SU-DHL-6 (cell line): ENCODE measurements around the gene LSM2.

Experiments used
- EZH2phosphoT487 ChIP-seq: fragments of 200-600 bp; sonication (generic), shearing (Covaris generic); conservative IDR thresholded peaks from 2 replicates; pipeline ENCODE4 v1.6.1; 2018; ENCODE audit warnings: mild to moderate bottlenecking, antibody characterized with exemption, low read length, moderate library complexity, mixed read lengths
- TF ChIP-seq, protein P1 (sequence below): fragments of 200-600 bp; sonication (generic); IDR thresholded peaks from one replicate; pipeline ENCODE4 v1.5.1; 2017; ENCODE audit warnings: antibody characterized with exemption, mild to moderate bottlenecking, low read length, moderate library complexity; ENCODE audit not compliant: insufficient read depth, poor library complexity, severe bottlenecking

DNA sequence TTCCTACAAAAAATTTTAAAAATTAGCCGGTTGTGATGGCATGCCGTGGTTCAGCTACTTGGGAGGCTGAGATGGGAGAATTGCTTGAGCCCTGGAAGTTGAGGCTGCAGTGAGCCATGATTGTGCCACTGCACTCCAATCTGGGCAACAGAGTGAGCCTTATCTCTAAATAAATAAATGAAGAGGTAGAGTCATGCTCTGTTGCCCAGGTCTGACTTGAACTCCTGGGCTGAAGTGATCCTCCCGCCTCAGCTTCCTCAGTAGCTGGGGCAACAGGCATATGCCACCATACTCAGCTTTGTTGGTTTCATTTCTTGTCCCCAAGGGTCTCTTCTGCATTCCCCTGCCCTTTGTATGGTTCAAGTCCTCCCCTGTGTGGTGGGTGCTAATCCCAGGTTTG is 37.7 kb upstream of the LSM2 start:
- TF ChIP-seq, protein P1, sequence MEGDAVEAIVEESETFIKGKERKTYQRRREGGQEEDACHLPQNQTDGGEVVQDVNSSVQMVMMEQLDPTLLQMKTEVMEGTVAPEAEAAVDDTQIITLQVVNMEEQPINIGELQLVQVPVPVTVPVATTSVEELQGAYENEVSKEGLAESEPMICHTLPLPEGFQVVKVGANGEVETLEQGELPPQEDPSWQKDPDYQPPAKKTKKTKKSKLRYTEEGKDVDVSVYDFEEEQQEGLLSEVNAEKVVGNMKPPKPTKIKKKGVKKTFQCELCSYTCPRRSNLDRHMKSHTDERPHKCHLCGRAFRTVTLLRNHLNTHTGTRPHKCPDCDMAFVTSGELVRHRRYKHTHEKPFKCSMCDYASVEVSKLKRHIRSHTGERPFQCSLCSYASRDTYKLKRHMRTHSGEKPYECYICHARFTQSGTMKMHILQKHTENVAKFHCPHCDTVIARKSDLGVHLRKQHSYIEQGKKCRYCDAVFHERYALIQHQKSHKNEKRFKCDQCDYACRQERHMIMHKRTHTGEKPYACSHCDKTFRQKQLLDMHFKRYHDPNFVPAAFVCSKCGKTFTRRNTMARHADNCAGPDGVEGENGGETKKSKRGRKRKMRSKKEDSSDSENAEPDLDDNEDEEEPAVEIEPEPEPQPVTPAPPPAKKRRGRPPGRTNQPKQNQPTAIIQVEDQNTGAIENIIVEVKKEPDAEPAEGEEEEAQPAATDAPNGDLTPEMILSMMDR: no peak
- no peak for TF ChIP-seq EZH2phosphoT487
